DND-41 (cell line): Measurements from ENCODE around the gene ADAT2.

Source experiments
- ATAC-seq: fragments of 200-7000 bp; cut with Tn5 transposase; 3 replicates; pipeline ENCODE4 v1.9.1; 2021; ENCODE audit warnings: low read depth; ENCODE audit not compliant: insufficient read depth
- DNase-seq: peaks from one replicate; pipeline ENCODE4 v3.0.0-alpha.2; 2020
- H2AFZ ChIP-seq: 2 replicates; pipeline ENCODE4 v1.6.0; 2012; ENCODE audit warnings: low read depth, low read length
- H3K27ac ChIP-seq: 2 replicates; pipeline ENCODE4 v1.5.1; 2012; ENCODE audit warnings: low read length, inconsistent platforms
- H3K27me3 ChIP-seq: fragments of 200-600 bp; sonication (generic); 2 replicates; pipeline ENCODE4 v1.6.0; 2012; ENCODE audit warnings: low read length, mild to moderate bottlenecking, inconsistent platforms; ENCODE audit not compliant: insufficient read depth, poor library complexity
- H3K36me3 ChIP-seq: 2 replicates; pipeline ENCODE4 v1.5.1; 2012; ENCODE audit warnings: low read length, inconsistent platforms; ENCODE audit not compliant: insufficient read depth
- H3K4me1 ChIP-seq: 2 replicates; pipeline ENCODE4 v1.5.1; 2012; ENCODE audit warnings: mild to moderate bottlenecking, low read length; ENCODE audit not compliant: insufficient read depth
- H3K4me2 ChIP-seq: 2 replicates; pipeline ENCODE4 v1.6.0; 2012; ENCODE audit warnings: mild to moderate bottlenecking, moderate library complexity, low read length, inconsistent platforms; ENCODE audit not compliant: insufficient read depth
- H3K4me3 ChIP-seq, 2 experiments: fragments of 200-600 bp in 1 of 2; shearing (Covaris generic) in 1 of 2; 2 replicates each; pipeline ENCODE4 v1.5.1; 2012 to 2016; ENCODE audit warnings: inconsistent platforms in 2 of 2, low read length in 2 of 2, mild to moderate bottlenecking in 2 of 2, low read depth in 1 of 2, moderate library complexity in 1 of 2
- H3K79me2 ChIP-seq: 2 replicates; pipeline ENCODE4 v1.6.0; 2012; ENCODE audit warnings: low read length, inconsistent platforms; ENCODE audit not compliant: insufficient read depth
- H3K9ac ChIP-seq: 2 replicates; pipeline ENCODE4 v1.6.0; 2012; ENCODE audit warnings: low read depth, mild to moderate bottlenecking, inconsistent platforms, low read length, moderate library complexity
- H3K9me3 ChIP-seq: 2 replicates; pipeline ENCODE4 v1.5.1; 2012; ENCODE audit warnings: low read length, moderate library complexity, mild to moderate bottlenecking, inconsistent platforms; ENCODE audit not compliant: insufficient read depth, severe bottlenecking
- H4K20me1 ChIP-seq: 2 replicates; pipeline ENCODE4 v1.6.0; 2012; ENCODE audit warnings: low read length; ENCODE audit not compliant: insufficient read depth
- EZH2 ChIP-seq: IDR thresholded peaks from 3 replicates; pipeline ENCODE4 v1.6.1; 2012; ENCODE audit warnings: borderline replicate concordance, low read depth, mild to moderate bottlenecking, moderate library complexity, low read length, inconsistent platforms; ENCODE audit not compliant: severe bottlenecking
- TF ChIP-seq, protein P1 (sequence below): IDR thresholded peaks from 2 replicates; pipeline ENCODE4 v1.5.1; 2012; ENCODE audit warnings: borderline replicate concordance, low read length, moderate library complexity, mild to moderate bottlenecking; ENCODE audit not compliant: poor library complexity, severe bottlenecking; ENCODE audit errors: extremely low read depth

Gene ADAT2

DNA sequence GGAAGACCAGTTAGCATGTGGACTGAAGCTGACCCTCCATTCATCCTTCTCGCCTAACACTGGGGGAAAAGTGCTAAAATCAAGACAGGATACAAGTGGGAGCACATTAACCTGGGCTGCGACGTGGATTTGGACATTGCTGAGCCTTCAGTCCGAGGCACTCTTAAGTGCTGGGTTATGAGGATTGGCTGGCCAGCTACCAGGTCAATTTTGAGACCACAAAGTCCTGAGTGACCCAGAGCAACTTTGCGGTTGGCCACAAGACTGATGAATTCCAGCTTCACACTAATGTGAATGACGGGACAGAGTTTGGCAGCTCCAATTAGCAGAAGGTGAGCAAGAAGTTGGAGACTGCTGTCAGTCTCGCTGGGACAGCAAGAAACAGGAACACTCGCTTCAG is 40.3 kb upstream of the ADAT2 start:
- no peaks in the 10 kb centered on the region for H3K79me2 ChIP-seq
- H3K9ac ChIP-seq = no peak overlapping the region
- H3K36me3 ChIP-seq = no peaks in the 10 kb centered on the region
- DNase-seq (no peak), ATAC-seq (no peak)
- H3K4me3 ChIP-seq = no peak overlapping the region
- no peak overlapping the region for H3K27ac ChIP-seq
- no peaks in the 10 kb centered on the region for H3K9me3 ChIP-seq
- H4K20me1 ChIP-seq = no peaks in the 10 kb centered on the region
- no peaks in the 10 kb centered on the region for H3K4me1 ChIP-seq
- H2AFZ ChIP-seq = no peak overlapping the region
- no peaks in the 10 kb centered on the region for H3K27me3 ChIP-seq
- H3K4me2 ChIP-seq = no peak overlapping the region
- TF ChIP-seq, protein P1, sequence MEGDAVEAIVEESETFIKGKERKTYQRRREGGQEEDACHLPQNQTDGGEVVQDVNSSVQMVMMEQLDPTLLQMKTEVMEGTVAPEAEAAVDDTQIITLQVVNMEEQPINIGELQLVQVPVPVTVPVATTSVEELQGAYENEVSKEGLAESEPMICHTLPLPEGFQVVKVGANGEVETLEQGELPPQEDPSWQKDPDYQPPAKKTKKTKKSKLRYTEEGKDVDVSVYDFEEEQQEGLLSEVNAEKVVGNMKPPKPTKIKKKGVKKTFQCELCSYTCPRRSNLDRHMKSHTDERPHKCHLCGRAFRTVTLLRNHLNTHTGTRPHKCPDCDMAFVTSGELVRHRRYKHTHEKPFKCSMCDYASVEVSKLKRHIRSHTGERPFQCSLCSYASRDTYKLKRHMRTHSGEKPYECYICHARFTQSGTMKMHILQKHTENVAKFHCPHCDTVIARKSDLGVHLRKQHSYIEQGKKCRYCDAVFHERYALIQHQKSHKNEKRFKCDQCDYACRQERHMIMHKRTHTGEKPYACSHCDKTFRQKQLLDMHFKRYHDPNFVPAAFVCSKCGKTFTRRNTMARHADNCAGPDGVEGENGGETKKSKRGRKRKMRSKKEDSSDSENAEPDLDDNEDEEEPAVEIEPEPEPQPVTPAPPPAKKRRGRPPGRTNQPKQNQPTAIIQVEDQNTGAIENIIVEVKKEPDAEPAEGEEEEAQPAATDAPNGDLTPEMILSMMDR = no peak
- TF ChIP-seq EZH2 = no peak

DNA sequence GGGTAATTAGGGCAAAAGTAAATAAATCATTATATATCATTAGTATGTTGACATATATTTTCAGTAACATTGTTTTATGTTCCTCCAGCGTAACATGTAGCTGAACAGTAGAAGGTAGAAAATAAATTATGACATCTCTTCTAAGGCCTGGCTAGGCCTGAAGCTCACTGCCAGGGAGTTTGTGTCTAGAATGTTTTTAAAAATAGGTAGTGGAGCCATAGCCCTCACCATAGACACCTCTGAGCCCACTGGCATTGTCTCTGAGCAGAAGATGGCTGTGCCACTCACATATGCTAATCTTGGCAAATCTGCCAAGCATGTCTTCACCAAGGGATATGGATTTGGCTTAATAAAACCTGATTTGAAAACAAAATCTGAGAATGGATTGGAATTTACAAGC is 39.7 kb upstream of the ADAT2 start:
- no peak for TF ChIP-seq EZH2
- TF ChIP-seq, protein P1 = no peak

DNA sequence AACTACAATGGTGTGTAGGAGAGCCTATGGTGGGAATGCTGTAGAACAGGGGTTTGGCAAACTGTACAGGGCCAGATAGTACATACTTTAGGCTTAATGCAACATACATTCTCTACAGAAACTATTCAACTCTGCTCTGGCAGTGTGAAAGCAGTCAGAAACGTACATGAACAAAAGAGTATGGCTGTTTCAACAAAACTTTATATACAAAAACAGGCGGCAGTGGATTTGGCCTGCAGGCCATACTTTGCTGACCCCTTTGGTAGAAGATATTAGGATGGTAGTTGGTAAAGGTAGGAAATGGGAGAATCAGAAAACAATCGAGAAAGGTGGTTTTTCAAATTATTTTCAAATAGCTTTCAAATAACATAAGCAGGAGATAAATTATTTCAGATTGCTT is 36.3 kb upstream of the ADAT2 start:
- Histone ChIP-seq H3K36me3 (no peaks in the 10 kb centered on the region), H3K9ac (no peak overlapping the region), H3K27me3 (no peaks in the 10 kb centered on the region), H3K9me3 (no peaks in the 10 kb centered on the region), H3K79me2 (no peaks in the 10 kb centered on the region), H3K4me1 (no peaks in the 10 kb centered on the region), H3K27ac (no peak overlapping the region), H3K4me2 (no peak overlapping the region), H3K4me3 (no peak overlapping the region), H4K20me1 (no peaks in the 10 kb centered on the region), H2AFZ (no peak overlapping the region)
- TF ChIP-seq, protein P1 = no peak
- no peak for TF ChIP-seq EZH2
- ATAC-seq (no peak), DNase-seq (no peak)

More for the DNA sequence above, 39.7 kb upstream of the ADAT2 start:
- no peaks in the 10 kb centered on the region for H3K27me3 ChIP-seq
- no peak overlapping the region for H3K4me2 ChIP-seq
- no peaks in the 10 kb centered on the region for H3K4me1 ChIP-seq
- H3K9ac ChIP-seq = no peak overlapping the region
- no peak overlapping the region for H2AFZ ChIP-seq
- no peak overlapping the region for H3K4me3 ChIP-seq
- no peaks in the 10 kb centered on the region for H4K20me1 ChIP-seq
- H3K79me2 ChIP-seq = no peaks in the 10 kb centered on the region
- no peak overlapping the region for H3K27ac ChIP-seq
- H3K36me3 ChIP-seq = no peaks in the 10 kb centered on the region
- H3K9me3 ChIP-seq = no peaks in the 10 kb centered on the region
- ATAC-seq (no peak), DNase-seq (no peak)

DNA sequence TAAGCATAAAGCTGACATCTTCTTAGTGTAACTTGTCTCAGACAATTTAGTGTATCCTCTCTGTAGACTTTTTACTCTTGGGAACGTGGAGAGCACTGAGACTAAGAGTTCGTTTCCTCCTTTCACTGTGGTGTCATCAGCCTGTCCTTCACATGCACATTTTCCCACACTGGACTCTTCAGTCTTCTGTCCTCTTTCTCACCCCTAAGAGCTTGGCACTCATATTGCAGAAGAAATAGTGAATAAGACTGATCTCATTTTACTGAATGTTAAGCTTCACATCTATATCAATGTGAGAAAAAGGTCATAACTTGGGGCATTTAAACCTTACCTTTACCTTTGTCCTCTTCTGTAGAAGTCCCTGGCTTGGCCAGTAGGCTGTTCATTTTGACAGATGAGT is 35.5 kb upstream of the ADAT2 start:
- ATAC-seq = no peak
- Histone ChIP-seq H3K4me2 (no peak overlapping the region), H3K4me3 (no peak overlapping the region), H3K36me3 (no peaks in the 10 kb centered on the region), H2AFZ (no peak overlapping the region), H3K4me1 (no peaks in the 10 kb centered on the region), H4K20me1 (no peaks in the 10 kb centered on the region), H3K79me2 (no peaks in the 10 kb centered on the region), H3K27ac (no peak overlapping the region), H3K9me3 (no peaks in the 10 kb centered on the region), H3K9ac (no peak overlapping the region), H3K27me3 (no peaks in the 10 kb centered on the region)
- no peak for DNase-seq
- TF ChIP-seq, protein P1 = no peak
- TF ChIP-seq EZH2 = no peak
